HCT116 (cell line): ENCODE data around the gene PACSIN2. TPM values are rescaled to one million over a fixed set of nuclear protein-coding genes. Genes with fewer than 3 reads are reported as not detected.

Source experiments
- ATAC-seq: fragments of 200-7000 bp; cut with Tn5 transposase; 2 replicates; pipeline ENCODE4 v1.9.1; 2020; ENCODE audit warnings: mild to moderate bottlenecking, moderate library complexity
- BruUV-seq: library from RNA; stranded (reverse); fragments of 400-500 nt; replicated peaks from 2 replicates; lab custom pipeline; 2021; lab: Mats Ljungman, UMichigan
- CTCF ChIA-PET: fragments of 300-600 bp; sonication (Branson Sonifier 250); formaldehyde crosslinking; loops from one replicate; lab custom pipeline; 2021; ENCODE audit warnings: antibody characterized with exemption; lab: Charles Lee
- POLR2A ChIA-PET: fragments of 300-600, 350-600 bp; sonication (Branson Sonifier 250); formaldehyde crosslinking; loops from one replicate; lab custom pipeline; 2021; ENCODE audit warnings: antibody characterized with exemption; lab: Charles Lee
- RAD21 ChIA-PET, 2 experiments: fragments of 300-600 bp; sonication (Branson Sonifier 250); formaldehyde crosslinking; loops; one replicate each; lab custom pipeline; 2023; ENCODE audit warnings: low total read pairs in 2 of 2; ENCODE audit not compliant: uncharacterized antibody in 2 of 2, unreplicated experiment in 2 of 2, low non-redundant PET in 1 of 2; lab: Charles Lee
- DNase-seq: peaks from one replicate; pipeline ENCODE4 v3.0.0-alpha.2; 2010; ENCODE audit warnings: low read depth, low spot score
- H2AFZ ChIP-seq: fragments of 200-600 bp; shearing (Covaris generic), sonication (generic); 2 replicates; pipeline ENCODE4 v1.6.1; 2017; ENCODE audit warnings: low read depth, mixed run types, mixed read lengths, antibody characterized with exemption, low read length; ENCODE audit not compliant: poor library complexity, severe bottlenecking
- H3K27ac ChIP-seq: 2 replicates; pipeline ENCODE4 v1.5.1; 2012; ENCODE audit warnings: low read depth, low read length
- H3K27me3 ChIP-seq: fragments of 200-600 bp; sonication (generic); 2 replicates; pipeline ENCODE4 v1.6.1; 2016; ENCODE audit warnings: mixed run types, low read length, mixed read lengths; ENCODE audit not compliant: insufficient read depth
- H3K36me3 ChIP-seq, 2 experiments: fragments of 200-500 bp in 1 of 2; fragments of 200-600 bp in 1 of 2; sonication (Bioruptor generic) in 1 of 2; sonication (generic) in 1 of 2; 2 replicates each; pipeline versions ENCODE4 v1.5.1 to v1.6.1; 2014 to 2016; ENCODE audit warnings: low read length in 2 of 2, inconsistent platforms in 1 of 2, mixed read lengths in 1 of 2, mixed run types in 1 of 2; ENCODE audit not compliant: insufficient read depth in 2 of 2, control insufficient read depth in 1 of 2
- H3K4me1 ChIP-seq, 2 experiments: fragments of 200-600 bp in 1 of 2; sonication (generic) in 1 of 2; 2 replicates each; pipeline versions ENCODE4 v1.5.1 to v1.6.1; 2012 to 2017; ENCODE audit warnings: low read length in 2 of 2, inconsistent platforms in 1 of 2, mild to moderate bottlenecking in 1 of 2, mixed read lengths in 1 of 2, mixed run types in 1 of 2, moderate library complexity in 1 of 2; ENCODE audit not compliant: insufficient read depth in 2 of 2, control insufficient read depth in 1 of 2
- H3K4me2 ChIP-seq: fragments of 200-600 bp; sonication (generic); 2 replicates; pipeline ENCODE4 v1.6.1; 2017; ENCODE audit warnings: mixed run types, low read length, mixed read lengths
- H3K4me3 ChIP-seq, 2 experiments: fragments of 200-600 bp in 1 of 2; sonication (generic) in 1 of 2; replicated peaks in 1 of 2; 2 replicates each; pipeline ENCODE4 v1.5.1; 2011 to 2016; ENCODE audit warnings: low read length in 2 of 2, control low read depth in 1 of 2, low read depth in 1 of 2, mild to moderate bottlenecking in 1 of 2, mixed read lengths in 1 of 2, mixed run types in 1 of 2
- H3K79me2 ChIP-seq: fragments of 200-600 bp; sonication (generic); 2 replicates; pipeline ENCODE4 v1.6.1; 2017; ENCODE audit warnings: mild to moderate bottlenecking, mixed run types, low read length, moderate library complexity, mixed read lengths; ENCODE audit not compliant: insufficient read depth
- H3K9ac ChIP-seq: fragments of 200-600 bp; sonication (generic); 2 replicates; pipeline ENCODE4 v1.6.1; 2016; ENCODE audit warnings: low read length, mixed read lengths
- H3K9me2 ChIP-seq: fragments of 200-600 bp; sonication (generic), shearing (Covaris generic); 2 replicates; pipeline ENCODE4 v1.6.1; 2017; ENCODE audit warnings: mixed run types, mild to moderate bottlenecking, moderate library complexity; ENCODE audit not compliant: insufficient read depth
- H3K9me3 ChIP-seq, 2 experiments: fragments of 200-500 bp in 1 of 2; fragments of 200-600 bp in 1 of 2; sonication (Bioruptor generic) in 1 of 2; sonication (generic) in 1 of 2; 2 replicates each; pipeline ENCODE4 v1.6.1; 2014 to 2017; ENCODE audit warnings: low read length in 2 of 2, mixed read lengths in 2 of 2, inconsistent platforms in 1 of 2, low read depth in 1 of 2, mild to moderate bottlenecking in 1 of 2, mixed run types in 1 of 2, moderate library complexity in 1 of 2; ENCODE audit not compliant: control insufficient read depth in 1 of 2, insufficient read depth in 1 of 2
- H4K20me1 ChIP-seq: fragments of 200-600 bp; sonication (generic), shearing (Covaris generic); 2 replicates; pipeline ENCODE4 v1.6.1; 2017; ENCODE audit warnings: mixed run types, mild to moderate bottlenecking, moderate library complexity; ENCODE audit not compliant: insufficient read depth
- EGR1 ChIP-seq: IDR thresholded peaks from 2 replicates; pipeline ENCODE4 v1.6.1; 2012; ENCODE audit warnings: low read depth
- EZH2phosphoT487 ChIP-seq: fragments of 200-600 bp; IDR thresholded peaks from 2 replicates; pipeline ENCODE4 v1.6.1; 2018; ENCODE audit warnings: antibody characterized with exemption, borderline replicate concordance
- JUND ChIP-seq: IDR thresholded peaks from 2 replicates; pipeline ENCODE4 v1.6.1; 2012
- POLR2A ChIP-seq: IDR thresholded peaks from 2 replicates; pipeline ENCODE4 v1.7.0; 2011; ENCODE audit warnings: borderline replicate concordance; ENCODE audit not compliant: insufficient read depth, insufficient read length; ENCODE audit errors: extremely low read depth
- SP1 ChIP-seq: IDR thresholded peaks from 2 replicates; pipeline ENCODE4 v1.6.1; 2012; ENCODE audit warnings: low read depth
- ZFX ChIP-seq: fragments of 450-650 bp; IDR thresholded peaks from 2 replicates; pipeline ENCODE4 v1.6.1; 2017
- intact Hi-C: fragments of 100-400 bp; cut with micrococcal nuclease; formaldehyde crosslinking; loops from 2 replicates; pipeline ENCODE4 v1.10.0; 2022
- total RNA-seq: library from RNA; stranded (reverse); gene quantifications from one replicate; pipeline ENCODE4 v1.2.1, GENCODE V29; 2021; ENCODE audit not compliant: unreplicated experiment
- TF ChIP-seq, protein P1 (sequence below): IDR thresholded peaks from 2 replicates; pipeline ENCODE4 v1.6.1; 2012
- TF ChIP-seq, protein P2 (sequence below): IDR thresholded peaks from 2 replicates; pipeline ENCODE4 v1.6.1; 2012; ENCODE audit warnings: low read depth

Gene PACSIN2
- total RNA-seq, 1 experiment from 2014 or later: 48.2 TPM

DNA sequence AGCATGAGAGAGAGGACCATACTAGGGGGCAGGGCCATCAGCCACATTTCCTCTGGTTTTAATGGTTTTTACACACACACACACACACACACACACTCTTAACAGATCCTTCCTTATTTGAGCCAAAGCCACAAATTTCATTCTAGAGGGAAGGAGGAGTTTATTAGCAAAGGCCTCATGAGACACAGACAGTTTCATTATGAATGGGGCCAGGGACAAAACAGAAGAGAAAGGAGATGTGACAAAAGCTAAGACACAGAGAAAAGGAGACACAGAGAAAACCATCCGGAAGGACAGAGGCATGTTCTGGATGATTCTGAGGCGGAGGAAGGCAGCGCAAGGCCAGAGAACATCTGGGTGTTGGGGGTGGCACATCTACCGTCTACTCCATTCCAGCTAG lies 125.6 kb downstream of the PACSIN2 start:
- Histone ChIP-seq H3K9me2 (no peaks in the 10 kb centered on the region), H3K27ac (no peak overlapping the region), H3K4me1 (no peaks in the 10 kb centered on the region; a peak in 1 of 4 replicates), H3K27me3 (no peaks in the 10 kb centered on the region), H3K36me3 (peaks cover 0 to 10% of the 10 kb centered on the region in 2 experiments; a peak in 2 of 4 replicates), H2AFZ (no peak overlapping the region), H4K20me1 (no peaks in the 10 kb centered on the region), H3K9ac (no peak overlapping the region), H3K4me2 (no peak overlapping the region), H3K79me2 (no peaks in the 10 kb centered on the region), H3K9me3 (no peaks in the 10 kb centered on the region), H3K4me3 (no peak overlapping the region)
- ChIA-PET POLR2A (no interaction called here), CTCF (no interaction called here), RAD21 (no interaction called here)
- ATAC-seq (no peak), DNase-seq (no peak)
- BruUV-seq: no TSS peak
- intact Hi-C loops: no loop called here
- no peak for TF ChIP-seq JUND
- TF ChIP-seq SP1: no peak
- TF ChIP-seq, protein P1, sequence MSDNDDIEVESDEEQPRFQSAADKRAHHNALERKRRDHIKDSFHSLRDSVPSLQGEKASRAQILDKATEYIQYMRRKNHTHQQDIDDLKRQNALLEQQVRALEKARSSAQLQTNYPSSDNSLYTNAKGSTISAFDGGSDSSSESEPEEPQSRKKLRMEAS: no peak
- no peak for TF ChIP-seq EGR1
- TF ChIP-seq POLR2A: no peak
- no peak for TF ChIP-seq ZFX
- no peak for TF ChIP-seq EZH2phosphoT487
- TF ChIP-seq, protein P2, sequence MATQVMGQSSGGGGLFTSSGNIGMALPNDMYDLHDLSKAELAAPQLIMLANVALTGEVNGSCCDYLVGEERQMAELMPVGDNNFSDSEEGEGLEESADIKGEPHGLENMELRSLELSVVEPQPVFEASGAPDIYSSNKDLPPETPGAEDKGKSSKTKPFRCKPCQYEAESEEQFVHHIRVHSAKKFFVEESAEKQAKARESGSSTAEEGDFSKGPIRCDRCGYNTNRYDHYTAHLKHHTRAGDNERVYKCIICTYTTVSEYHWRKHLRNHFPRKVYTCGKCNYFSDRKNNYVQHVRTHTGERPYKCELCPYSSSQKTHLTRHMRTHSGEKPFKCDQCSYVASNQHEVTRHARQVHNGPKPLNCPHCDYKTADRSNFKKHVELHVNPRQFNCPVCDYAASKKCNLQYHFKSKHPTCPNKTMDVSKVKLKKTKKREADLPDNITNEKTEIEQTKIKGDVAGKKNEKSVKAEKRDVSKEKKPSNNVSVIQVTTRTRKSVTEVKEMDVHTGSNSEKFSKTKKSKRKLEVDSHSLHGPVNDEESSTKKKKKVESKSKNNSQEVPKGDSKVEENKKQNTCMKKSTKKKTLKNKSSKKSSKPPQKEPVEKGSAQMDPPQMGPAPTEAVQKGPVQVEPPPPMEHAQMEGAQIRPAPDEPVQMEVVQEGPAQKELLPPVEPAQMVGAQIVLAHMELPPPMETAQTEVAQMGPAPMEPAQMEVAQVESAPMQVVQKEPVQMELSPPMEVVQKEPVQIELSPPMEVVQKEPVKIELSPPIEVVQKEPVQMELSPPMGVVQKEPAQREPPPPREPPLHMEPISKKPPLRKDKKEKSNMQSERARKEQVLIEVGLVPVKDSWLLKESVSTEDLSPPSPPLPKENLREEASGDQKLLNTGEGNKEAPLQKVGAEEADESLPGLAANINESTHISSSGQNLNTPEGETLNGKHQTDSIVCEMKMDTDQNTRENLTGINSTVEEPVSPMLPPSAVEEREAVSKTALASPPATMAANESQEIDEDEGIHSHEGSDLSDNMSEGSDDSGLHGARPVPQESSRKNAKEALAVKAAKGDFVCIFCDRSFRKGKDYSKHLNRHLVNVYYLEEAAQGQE: no peak
